Measurements from ENCODE around the gene WDR47.

GRCh38 chr1:109050228-109050995, 8.5 kb upstream of the WDR47 start:
- TF ChIP-seq CTCF (IDR thresholded peaks at IDR 0.05) (no peak), EZH2 (IDR thresholded peaks at IDR 0.05) (no peak)

Measured in neural progenitor cell (in vitro differentiated cells).